HEK293T (cell line): ENCODE results near the gene PPP1R12C.

Experiments used
- CTCF ChIA-PET: fragments of 350-600 bp; formaldehyde crosslinking; extraction: SDS; loops from one replicate; lab custom pipeline; 2021; ENCODE audit warnings: antibody characterized with exemption, inconsistent platforms; lab: Yijun Ruan, JAX
- POLR2A ChIA-PET: fragments of 350-600 bp; formaldehyde crosslinking; extraction: SDS; loops from one replicate; lab custom pipeline; 2020; ENCODE audit warnings: antibody characterized with exemption, inconsistent platforms; lab: Yijun Ruan, JAX
- DNase-seq: peaks from one replicate; pipeline ENCODE4 v3.0.0; 2012; ENCODE audit warnings: mixed read lengths; ENCODE audit errors: extremely low spot score
- ARNT ChIP-seq: fragments of 450-650 bp; IDR thresholded peaks from 2 replicates; pipeline ENCODE4 v1.6.1; 2017; ENCODE audit warnings: mild to moderate bottlenecking
- BHLHE40 ChIP-seq: fragments of 450-650 bp; IDR thresholded peaks from 2 replicates; pipeline ENCODE4 v1.6.1; 2016; ENCODE audit warnings: mild to moderate bottlenecking, moderate library complexity, borderline replicate concordance
- CTBP1 ChIP-seq: fragments of 450-650 bp; IDR thresholded peaks from 2 replicates; pipeline ENCODE4 v1.6.1; 2016; ENCODE audit warnings: borderline replicate concordance
- ELF4 ChIP-seq: fragments of 450-650 bp; IDR thresholded peaks from 2 replicates; pipeline ENCODE4 v1.6.1; 2017; ENCODE audit warnings: antibody characterized with exemption
- FOXA1 ChIP-seq: fragments of 450-650 bp; IDR thresholded peaks from 2 replicates; pipeline ENCODE4 v1.6.1; 2016; ENCODE audit warnings: mild to moderate bottlenecking
- FOXK2 ChIP-seq: fragments of 450-650 bp; IDR thresholded peaks from 2 replicates; pipeline ENCODE4 v1.6.1; 2016; ENCODE audit warnings: mild to moderate bottlenecking
- FOXM1 ChIP-seq: fragments of 450-650 bp; IDR thresholded peaks from 2 replicates; pipeline ENCODE4 v1.6.1; 2017; ENCODE audit warnings: mild to moderate bottlenecking, borderline replicate concordance
- HDGF ChIP-seq: fragments of 450-650 bp; IDR thresholded peaks from 2 replicates; pipeline ENCODE4 v1.6.1; 2017; ENCODE audit warnings: antibody characterized with exemption, borderline replicate concordance
- L3MBTL2 ChIP-seq: fragments of 450-650 bp; conservative IDR thresholded peaks from 2 replicates; pipeline ENCODE4 v1.6.1; 2016; ENCODE audit warnings: mild to moderate bottlenecking
- LEF1 ChIP-seq: fragments of 450-650 bp; IDR thresholded peaks from 2 replicates; pipeline ENCODE4 v1.6.1; 2017; ENCODE audit warnings: mild to moderate bottlenecking, borderline replicate concordance
- NFRKB ChIP-seq: fragments of 450-650 bp; IDR thresholded peaks from 2 replicates; pipeline ENCODE4 v1.6.1; 2016; ENCODE audit warnings: mild to moderate bottlenecking, moderate library complexity
- SP1 ChIP-seq: fragments of 450-650 bp; IDR thresholded peaks from 2 replicates; pipeline ENCODE4 v1.6.1; 2017
- SUZ12 ChIP-seq: fragments of 450-650 bp; IDR thresholded peaks from 2 replicates; pipeline ENCODE4 v1.6.1; 2016; ENCODE audit warnings: mild to moderate bottlenecking
- TARDBP ChIP-seq: fragments of 450-650 bp; IDR thresholded peaks from 2 replicates; pipeline ENCODE4 v1.6.1; 2016
- ZNF384 ChIP-seq: fragments of 450-650 bp; IDR thresholded peaks from 2 replicates; pipeline ENCODE4 v1.6.1; 2016
- TF ChIP-seq, protein P1 (sequence below): fragments of 450-650 bp; IDR thresholded peaks from 2 replicates; pipeline ENCODE4 v1.6.1; 2016

The PPP1R12C gene

DNA sequence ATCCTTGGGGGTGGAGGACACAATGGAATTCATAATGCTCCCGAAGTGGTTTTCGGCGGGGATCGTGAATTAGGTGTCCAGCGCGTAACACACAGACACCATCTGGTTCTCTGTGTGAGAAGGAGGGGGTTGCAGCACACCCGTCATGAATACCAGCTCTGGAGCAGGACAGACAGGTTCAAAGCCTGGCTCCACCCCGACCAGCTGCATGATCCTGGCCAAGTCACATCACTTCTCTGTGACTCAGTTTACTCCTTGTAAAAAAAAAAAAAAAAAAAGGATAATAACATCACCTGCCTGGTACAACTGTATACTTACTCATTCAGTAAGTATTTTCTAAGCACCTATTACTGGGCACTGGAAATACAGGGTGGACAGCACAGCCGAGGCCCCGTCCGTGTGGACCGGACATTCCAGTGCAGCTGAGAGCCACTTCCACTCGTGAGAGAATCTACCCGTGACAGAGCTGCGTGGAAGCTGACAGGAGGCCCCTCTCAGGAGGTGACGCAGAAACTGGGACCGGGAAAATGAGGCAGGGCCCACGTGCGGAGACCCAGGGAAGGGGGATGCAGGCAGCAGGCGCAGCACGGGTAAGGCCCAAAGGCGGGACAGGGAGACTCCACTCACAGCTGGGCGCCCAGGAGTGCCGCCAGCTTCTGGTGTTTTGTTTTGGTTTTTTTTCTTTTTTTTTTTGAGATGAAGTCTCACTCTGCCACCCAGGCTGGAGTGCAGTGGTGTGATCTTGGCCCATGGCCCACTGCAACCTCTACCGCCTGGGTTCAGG, 66.5 kb downstream of the PPP1R12C start:
- POLR2A ChIA-PET: interaction anchor here (1.2 kb wide), 1 partner anchor 12 kb away, joined by 3 read pairs; the partner anchor contains the start of gene RDH13
- DNase-seq: no peak
- CTCF ChIA-PET: no interaction called here
- TF ChIP-seq FOXK2 (no peak), HDGF (no peak), LEF1 (no peak), NFRKB (no peak), FOXA1 (no peak), ARNT (no peak), SUZ12 (no peak), ZNF384 (no peak), CTBP1 (no peak), ELF4 (no peak), L3MBTL2 (no peak), BHLHE40 (no peak), SP1 (no peak), FOXM1 (no peak)
- TF ChIP-seq, protein P1, sequence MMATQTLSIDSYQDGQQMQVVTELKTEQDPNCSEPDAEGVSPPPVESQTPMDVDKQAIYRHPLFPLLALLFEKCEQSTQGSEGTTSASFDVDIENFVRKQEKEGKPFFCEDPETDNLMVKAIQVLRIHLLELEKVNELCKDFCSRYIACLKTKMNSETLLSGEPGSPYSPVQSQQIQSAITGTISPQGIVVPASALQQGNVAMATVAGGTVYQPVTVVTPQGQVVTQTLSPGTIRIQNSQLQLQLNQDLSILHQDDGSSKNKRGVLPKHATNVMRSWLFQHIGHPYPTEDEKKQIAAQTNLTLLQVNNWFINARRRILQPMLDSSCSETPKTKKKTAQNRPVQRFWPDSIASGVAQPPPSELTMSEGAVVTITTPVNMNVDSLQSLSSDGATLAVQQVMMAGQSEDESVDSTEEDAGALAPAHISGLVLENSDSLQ: no peak

DNA sequence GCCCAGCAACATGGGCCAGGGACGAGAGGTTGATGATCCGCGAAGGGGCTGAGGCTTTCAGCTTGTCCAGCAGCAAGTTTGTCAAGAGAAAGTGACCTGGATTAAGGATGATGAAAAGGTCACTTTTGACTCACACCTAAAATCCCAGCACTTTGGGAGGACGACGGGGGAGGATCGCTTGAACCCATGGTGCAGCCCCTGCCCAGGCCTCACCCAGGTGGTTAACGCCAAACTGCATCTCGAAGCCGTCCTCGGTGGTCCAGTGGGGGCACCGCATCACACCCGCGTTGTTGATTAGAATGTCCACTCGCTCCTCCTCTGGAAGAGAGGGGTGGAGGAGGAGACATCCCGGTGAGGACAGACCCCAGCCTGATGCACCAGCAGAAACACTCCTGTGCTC, 69.0 kb downstream of the PPP1R12C start:
- no peak for DNase-seq
- TF ChIP-seq SP1: no peak
- TF ChIP-seq FOXK2: no peak
- TF ChIP-seq LEF1: no peak
- no peak for TF ChIP-seq CTBP1
- no peak for TF ChIP-seq SUZ12
- TF ChIP-seq, protein P1: no peak
- TF ChIP-seq FOXM1: no peak
- no peak for TF ChIP-seq ARNT
- no peak for TF ChIP-seq TARDBP
- CTCF ChIA-PET: no interaction called here
- POLR2A ChIA-PET: no interaction called here

DNA sequence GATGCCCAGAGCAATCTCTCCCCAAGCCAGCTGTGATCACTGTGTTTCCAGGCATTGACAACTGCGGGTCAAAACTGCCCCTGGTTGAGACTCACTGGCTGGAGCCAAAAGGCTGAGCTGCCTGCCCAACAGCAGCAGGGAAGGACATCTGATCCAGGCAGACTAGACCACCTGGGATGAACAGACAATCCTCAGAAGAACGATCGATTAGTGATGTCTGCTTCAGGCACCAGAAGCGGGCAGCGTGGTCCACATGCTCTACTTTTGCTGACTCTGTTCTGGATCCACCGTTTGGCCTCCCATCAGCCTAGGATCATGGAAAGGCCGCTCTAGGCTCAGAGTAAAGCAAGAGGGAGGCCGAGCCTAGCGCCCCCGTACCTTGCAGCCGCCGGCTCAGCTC, 69.5 kb downstream of the PPP1R12C start:
- ChIA-PET POLR2A (no interaction called here), CTCF (no interaction called here)
- no peak for TF ChIP-seq ZNF384
- TF ChIP-seq L3MBTL2: no peak
- no peak for TF ChIP-seq HDGF
- no peak for TF ChIP-seq ELF4
- TF ChIP-seq, protein P1: no peak
- no peak for TF ChIP-seq BHLHE40
- no peak for TF ChIP-seq FOXA1
- no peak for TF ChIP-seq FOXM1
- no peak for TF ChIP-seq LEF1
- no peak for TF ChIP-seq TARDBP
- no peak for TF ChIP-seq CTBP1
- TF ChIP-seq SUZ12: no peak
- TF ChIP-seq NFRKB: no peak
- no peak for TF ChIP-seq SP1
- no peak for TF ChIP-seq FOXK2
- no peak for TF ChIP-seq ARNT
- DNase-seq: no peak

DNA sequence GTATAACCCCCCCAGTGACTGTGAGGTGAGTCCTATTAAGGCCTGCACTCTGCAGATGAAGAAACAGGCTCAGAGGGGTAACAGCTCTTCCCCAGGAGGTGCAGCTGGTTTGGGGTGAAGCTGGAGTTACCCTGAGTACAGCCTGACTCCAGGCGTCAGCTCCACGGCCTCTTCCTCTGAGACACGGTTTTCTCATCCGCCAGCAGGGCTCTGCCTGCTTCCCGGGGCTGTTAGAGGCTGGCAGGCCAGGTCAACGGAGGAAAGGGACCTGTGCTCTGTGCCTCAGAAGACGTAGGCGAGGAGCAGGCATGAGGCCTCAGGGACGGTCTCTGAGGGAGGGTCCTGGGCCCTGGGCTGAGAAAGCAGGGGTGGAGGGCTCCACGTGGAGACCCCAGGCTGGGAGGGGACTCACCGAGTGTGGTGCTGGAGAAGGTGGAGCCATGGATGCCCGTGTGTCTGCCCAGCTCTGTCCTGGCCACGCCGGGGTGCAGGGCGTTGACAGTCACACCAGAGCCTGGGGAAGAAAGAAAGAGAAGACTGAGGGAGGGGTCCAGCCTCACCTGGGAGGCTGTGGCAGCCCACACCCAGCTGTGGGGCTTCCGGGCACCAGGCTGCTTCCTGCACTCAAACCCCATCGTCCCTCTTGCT, 70.3 kb downstream of the PPP1R12C start:
- TF ChIP-seq ELF4 (no peak), SP1 (no peak), TARDBP (no peak), SUZ12 (no peak), BHLHE40 (no peak)
- no peak for DNase-seq
- POLR2A ChIA-PET: no interaction called here
- CTCF ChIA-PET: interaction anchor here (1.2 kb wide), 1 partner anchor 20 kb away, joined by 5 read pairs; no protein-coding TSS in a partner anchor

DNA sequence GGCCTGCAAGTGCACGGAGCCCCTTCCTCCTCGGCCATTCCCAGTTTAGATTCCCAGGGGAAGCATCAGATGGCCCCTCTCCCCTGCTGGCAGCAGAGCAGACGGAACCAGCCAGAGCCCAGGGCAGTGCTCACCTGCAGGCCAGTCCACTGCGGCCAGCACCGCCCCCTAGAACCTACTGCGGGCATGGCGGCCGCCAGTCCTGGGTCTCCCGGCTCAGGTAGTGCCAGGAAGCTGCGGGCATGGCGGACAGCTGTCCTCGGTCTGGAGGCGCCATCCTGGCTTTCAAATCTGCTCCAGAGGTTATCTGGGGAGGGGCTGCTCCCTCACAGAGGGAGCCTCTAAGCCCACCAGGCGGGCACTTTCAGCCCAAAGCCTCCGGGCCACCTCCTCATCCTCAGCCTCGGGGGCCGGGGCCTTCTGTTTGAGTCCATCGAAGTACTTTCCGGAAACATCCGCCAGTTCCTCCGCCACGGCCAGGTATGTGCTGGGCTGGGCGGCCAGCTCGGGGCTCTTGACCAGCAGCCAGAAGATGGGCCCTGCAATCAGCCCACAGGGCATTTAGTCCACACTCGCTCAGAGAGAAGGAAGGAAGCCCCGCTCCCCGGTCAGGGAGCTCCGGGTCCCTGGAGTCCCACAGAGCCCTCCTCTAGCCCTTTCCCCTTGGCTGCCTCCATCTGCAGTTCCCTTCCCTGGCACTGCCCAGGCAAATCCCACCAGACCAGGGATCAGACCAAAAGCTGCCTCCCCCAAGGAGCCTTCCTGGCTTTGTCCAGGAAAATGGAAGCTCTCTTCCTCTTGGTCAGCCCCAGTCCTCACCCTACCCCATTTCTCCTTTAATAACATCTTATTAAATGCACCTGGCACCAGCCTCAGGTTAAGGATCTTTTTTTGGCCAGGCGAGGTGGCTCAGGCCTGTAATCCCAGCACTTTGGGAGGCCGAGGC, 72.4 kb downstream of the PPP1R12C start:
- CTCF ChIA-PET: no interaction called here
- TF ChIP-seq ZNF384 (no peak), FOXM1 (no peak), CTBP1 (no peak), FOXK2 (no peak), LEF1 (no peak), TARDBP (no peak), FOXA1 (no peak), ARNT (no peak), HDGF (no peak), BHLHE40 (no peak), SUZ12 (no peak)
- TF ChIP-seq, protein P1: no peak
- POLR2A ChIA-PET: interaction anchor here (0.7 kb wide), 1 partner anchor 36 kb away, joined by 3 read pairs; no protein-coding TSS in a partner anchor
- DNase-seq: no peak
